Activated naive CD4-positive, alpha-beta T cell treated with anti-CD3 and anti-CD28 coated beads, Interleukin-2, amount 10 ng/mL, durations not matched to agents 7 days and 5 days (primary cell): ENCODE measurements around the gene SLC25A3.
A peak's percentile ranks its signal among the peaks of the same experiment; 100 is the strongest.
"Not testable (repeated sequence)": the region's sequence is repeated elsewhere in the genome, so short reads cannot be mapped to it uniquely, and the experiment has no call there.

ENCODE experiments used
- CTCF ChIA-PET: fragments of 350-600 bp; sonication (Branson Sonifier 250); formaldehyde crosslinking; loops from one replicate; lab custom pipeline; 2021; ENCODE audit warnings: antibody characterized with exemption; lab: Charles Lee
- DNase-seq: peaks from one replicate; pipeline ENCODE4 v3.0.0-alpha.2; 2020
- H3K27ac Mint-ChIP-seq: one replicate; pipeline ENCODE4 v1.8.0; 2021; ENCODE audit warnings: mild to moderate bottlenecking, moderate library complexity, mixed read lengths
- H3K27me3 Mint-ChIP-seq: one replicate; pipeline ENCODE4 v1.8.0; 2021; ENCODE audit warnings: mild to moderate bottlenecking, mixed read lengths
- H3K36me3 Mint-ChIP-seq: one replicate; pipeline ENCODE4 v1.8.0; 2021; ENCODE audit warnings: mixed read lengths
- H3K4me1 Mint-ChIP-seq: one replicate; pipeline ENCODE4 v1.8.0; 2021; ENCODE audit warnings: mixed read lengths
- H3K4me3 Mint-ChIP-seq: one replicate; pipeline ENCODE4 v1.8.0; 2021; ENCODE audit warnings: mild to moderate bottlenecking, moderate library complexity, mixed read lengths
- H3K9me3 Mint-ChIP-seq: one replicate; pipeline ENCODE4 v1.8.0; 2021; ENCODE audit warnings: mixed read lengths

The SLC25A3 gene

DNA sequence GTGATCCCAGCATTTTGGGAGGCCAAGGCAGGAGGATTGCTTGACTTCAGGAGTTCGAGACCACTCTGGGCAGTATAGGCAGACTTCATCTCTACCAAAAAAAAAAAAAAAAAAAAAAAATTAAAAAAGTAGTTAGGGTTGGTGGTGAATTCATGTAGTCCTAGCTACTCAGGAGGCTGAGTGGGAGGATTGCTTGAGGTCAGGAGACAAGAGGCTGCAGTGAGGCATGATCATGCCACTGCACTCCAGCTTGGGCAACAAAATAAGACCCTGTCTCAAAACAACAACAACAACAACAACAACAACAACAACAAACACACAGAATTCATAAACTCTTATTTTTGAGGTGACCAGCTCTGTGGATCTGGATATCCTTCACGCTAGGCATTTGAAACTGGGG is 17.1 kb downstream of the SLC25A3 start:
- no peak for DNase-seq
- H3K27ac Mint-ChIP-seq = no peak overlapping the region
- no peaks in the 10 kb centered on the region for H3K36me3 Mint-ChIP-seq
- no peaks in the 10 kb centered on the region for H3K9me3 Mint-ChIP-seq
- H3K27me3 Mint-ChIP-seq = no peaks in the 10 kb centered on the region
- peaks cover 12% of the 10 kb centered on the region for H3K4me1 Mint-ChIP-seq
- CTCF ChIA-PET = no interaction called here
- no peak overlapping the region for H3K4me3 Mint-ChIP-seq

DNA sequence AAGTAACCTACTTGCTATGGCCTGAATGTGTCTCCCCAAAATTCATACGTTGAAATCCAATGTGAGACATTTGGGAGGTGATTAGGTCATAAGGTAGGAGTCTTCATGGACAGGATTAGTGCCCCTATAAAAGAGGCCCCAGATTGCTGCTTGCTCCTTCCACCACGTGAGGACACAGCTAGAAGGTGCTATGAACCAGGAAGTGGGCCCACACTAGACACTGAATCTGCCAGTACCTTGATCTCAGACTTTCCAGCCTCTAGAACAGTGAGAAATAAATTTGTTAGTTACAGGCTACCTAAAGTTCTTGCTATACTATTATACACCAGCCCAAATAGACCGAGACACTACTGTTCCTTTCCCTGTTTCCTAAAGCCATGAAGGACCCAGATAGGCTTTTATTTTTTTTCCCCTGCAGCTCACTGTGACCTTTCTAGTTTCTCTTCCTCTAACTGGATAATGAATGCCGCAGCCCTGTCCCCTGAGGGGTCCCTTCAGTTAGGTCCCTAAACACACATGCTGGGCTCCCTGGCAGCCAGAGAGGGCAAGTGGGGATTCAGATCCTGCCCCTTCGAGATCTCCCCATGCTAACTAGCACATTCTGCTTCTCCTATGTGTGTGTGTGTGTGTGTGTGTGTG is 19.3 kb downstream of the SLC25A3 start:
- no peaks in the 10 kb centered on the region for H3K36me3 Mint-ChIP-seq
- CTCF ChIA-PET = no interaction called here
- no peaks in the 10 kb centered on the region for H3K9me3 Mint-ChIP-seq
- DNase-seq = no peak
- H3K27ac Mint-ChIP-seq = peak overlapping the region; percentile 68
- H3K4me1 Mint-ChIP-seq = peaks cover 3% of the 10 kb centered on the region
- no peak overlapping the region for H3K4me3 Mint-ChIP-seq
- no peaks in the 10 kb centered on the region for H3K27me3 Mint-ChIP-seq

DNA sequence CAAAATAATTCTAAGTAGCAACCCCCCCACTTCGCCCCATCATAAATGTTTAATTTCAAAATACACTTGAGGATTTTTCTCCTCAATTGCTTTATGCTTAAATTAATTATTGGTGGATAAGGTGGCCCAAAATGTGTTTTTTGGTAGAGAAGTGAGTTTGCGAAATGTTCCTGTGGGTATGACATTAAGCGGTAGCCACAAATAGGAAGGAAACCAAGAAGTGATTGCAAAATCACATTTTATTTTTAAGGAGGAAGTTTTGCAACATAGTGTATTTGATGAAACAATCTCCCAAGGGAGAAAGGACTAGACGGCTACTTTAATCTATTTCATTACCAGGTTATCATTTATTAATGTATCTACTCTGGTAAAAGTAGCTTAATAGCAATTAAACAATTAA is 25.5 kb downstream of the SLC25A3 start:
- H3K4me1 Mint-ChIP-seq = no peaks in the 10 kb centered on the region
- no peak overlapping the region for H3K4me3 Mint-ChIP-seq
- peaks cover 1% of the 10 kb centered on the region for H3K36me3 Mint-ChIP-seq
- no peaks in the 10 kb centered on the region for H3K27me3 Mint-ChIP-seq
- H3K27ac Mint-ChIP-seq = no peak overlapping the region
- DNase-seq = no peak
- CTCF ChIA-PET = interaction anchor here (0.7 to 0.8 kb wide), 2 partner anchors 24 to 432 kb away, joined by 3 read pairs; no protein-coding TSS in a partner anchor
- H3K9me3 Mint-ChIP-seq = no peaks in the 10 kb centered on the region

DNA sequence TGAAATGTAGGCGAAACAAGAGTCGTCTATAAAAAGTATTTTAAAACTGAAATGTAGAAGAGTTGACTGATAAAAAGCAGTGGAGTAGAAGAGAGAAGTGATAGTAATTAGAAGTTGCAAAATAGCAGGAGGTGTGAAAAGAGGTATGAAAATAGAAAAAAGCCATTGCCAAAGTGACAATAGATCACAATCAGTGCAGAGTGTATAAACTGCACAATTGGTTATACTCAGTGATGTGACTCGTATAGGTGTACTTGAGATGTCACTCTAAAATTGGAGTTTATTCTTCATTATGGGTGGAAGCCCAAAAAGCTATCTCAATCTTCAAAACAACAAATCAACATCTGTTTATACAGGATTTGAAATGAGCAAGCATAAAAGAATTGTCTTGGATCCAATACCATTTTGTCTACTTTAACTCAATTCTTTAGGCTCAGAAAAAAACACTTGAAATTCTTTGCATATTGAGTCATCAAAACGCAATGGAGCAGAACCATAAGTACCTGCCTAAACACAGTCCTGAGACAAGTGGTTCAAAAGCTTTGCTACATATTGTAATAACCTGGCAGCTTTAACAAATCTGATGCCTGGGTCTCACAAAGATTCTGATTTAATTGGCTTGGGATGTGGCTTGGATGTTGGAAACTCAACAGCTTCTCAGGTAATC is 42.3 kb downstream of the SLC25A3 start:
- Mint-ChIP-seq H3K36me3 (peaks cover 20% of the 10 kb centered on the region), H3K27me3 (no peaks in the 10 kb centered on the region), H3K9me3 (no peaks in the 10 kb centered on the region), H3K27ac (no peak overlapping the region), H3K4me3 (no peak overlapping the region), H3K4me1 (peaks cover 4% of the 10 kb centered on the region)
- CTCF ChIA-PET = no interaction called here
- no peak for DNase-seq

DNA sequence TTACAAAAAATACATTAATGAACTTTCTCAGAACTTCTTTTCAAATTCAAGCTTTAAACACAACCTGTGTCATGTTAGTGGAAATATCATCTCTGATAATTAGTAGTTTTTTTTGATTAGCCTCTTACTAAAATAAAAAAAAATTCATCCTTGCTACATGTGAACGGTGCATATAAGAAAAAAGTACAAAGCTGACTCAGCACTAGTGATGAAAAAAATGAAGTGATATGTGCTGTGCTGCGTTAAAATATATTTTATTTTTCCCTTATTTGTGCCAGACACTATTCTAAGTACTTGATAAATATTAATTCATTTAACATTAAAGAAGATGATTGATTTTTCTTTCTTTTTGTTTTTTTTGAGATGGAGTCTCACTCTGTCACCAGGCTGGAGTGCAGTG is 43.6 kb downstream of the SLC25A3 start:
- DNase-seq = no peak
- Mint-ChIP-seq H3K9me3 (no peaks in the 10 kb centered on the region), H3K36me3 (peaks cover 23% of the 10 kb centered on the region), H3K27ac (no peak overlapping the region), H3K4me1 (peaks cover 12% of the 10 kb centered on the region), H3K4me3 (no peak overlapping the region), H3K27me3 (no peaks in the 10 kb centered on the region)
- CTCF ChIA-PET = no interaction called here

DNA sequence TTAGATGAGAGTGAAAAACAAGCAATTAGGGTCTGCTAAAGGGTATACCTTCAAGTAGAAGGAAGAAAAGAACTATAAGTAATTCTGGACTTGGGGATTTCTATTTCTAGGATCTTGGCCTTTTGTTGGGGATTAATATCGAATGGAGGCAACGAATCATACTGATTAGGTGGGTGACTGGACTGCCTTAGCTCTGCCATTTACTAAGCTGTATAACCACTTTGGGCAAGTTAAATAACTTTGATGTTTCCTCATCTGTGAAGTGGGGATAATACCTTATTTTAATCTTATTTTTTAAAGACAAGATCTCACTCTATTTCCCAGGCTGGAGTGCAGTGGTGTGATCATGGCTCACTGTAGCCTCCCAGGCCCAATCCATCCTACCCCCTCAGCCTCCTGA is 44.5 kb downstream of the SLC25A3 start:
- Mint-ChIP-seq H3K27me3 (no peaks in the 10 kb centered on the region), H3K36me3 (peaks cover 20% of the 10 kb centered on the region), H3K27ac (no peak overlapping the region), H3K4me1 (peaks cover 19% of the 10 kb centered on the region), H3K9me3 (no peaks in the 10 kb centered on the region), H3K4me3 (no peak overlapping the region)
- CTCF ChIA-PET = no interaction called here
- no peak for DNase-seq

DNA sequence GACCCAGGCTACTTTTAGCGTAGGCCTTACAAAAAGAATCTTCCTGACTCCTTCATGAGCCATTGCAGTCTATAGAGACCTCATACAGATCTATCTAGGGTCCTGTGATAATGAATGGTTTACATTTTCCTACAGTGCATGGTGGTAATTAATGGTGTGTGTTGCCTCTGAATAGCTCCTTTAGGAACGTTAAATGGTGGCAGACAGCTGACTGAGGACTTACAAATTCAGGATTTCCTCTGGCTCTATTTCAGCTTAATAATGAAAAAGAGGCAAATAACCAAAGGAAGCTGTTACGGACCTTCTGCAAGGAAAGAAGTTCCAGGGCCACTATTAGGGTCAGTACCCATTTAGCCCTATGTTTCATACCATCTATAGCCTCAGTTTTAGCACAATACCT is 46.0 kb downstream of the SLC25A3 start:
- DNase-seq = no peak
- H3K27me3 Mint-ChIP-seq = no peaks in the 10 kb centered on the region
- H3K4me1 Mint-ChIP-seq = peaks cover 29% of the 10 kb centered on the region
- CTCF ChIA-PET = interaction anchor here (1.1 to 1.7 kb wide), 3 partner anchors 11 to 107 kb away, joined by 3 to 4 read pairs (median 4); no protein-coding TSS in a partner anchor
- no peak overlapping the region for H3K27ac Mint-ChIP-seq
- H3K36me3 Mint-ChIP-seq = peaks cover 14% of the 10 kb centered on the region
- no peaks in the 10 kb centered on the region for H3K9me3 Mint-ChIP-seq
- H3K4me3 Mint-ChIP-seq = no peak overlapping the region

DNA sequence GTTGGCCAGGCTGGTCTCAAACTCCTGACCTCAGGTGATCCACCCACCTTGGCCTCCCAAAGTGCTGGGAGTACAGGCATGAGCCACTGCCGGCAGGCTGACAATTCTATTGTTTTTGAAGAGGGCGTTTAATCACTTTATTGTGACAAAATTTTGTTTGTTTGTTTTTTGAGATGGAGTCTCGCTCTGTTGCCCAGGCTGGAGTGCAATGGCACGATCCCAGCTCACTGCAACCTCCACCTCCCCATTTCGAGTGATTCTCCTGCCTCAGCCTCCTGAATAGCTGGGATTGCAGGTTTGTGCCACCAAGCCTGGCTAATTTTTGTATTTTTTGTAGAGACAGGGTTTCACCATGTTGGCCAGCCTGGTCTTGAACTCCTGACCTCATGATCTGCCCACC is 49.3 kb downstream of the SLC25A3 start:
- CTCF ChIA-PET = interaction anchor here (2.2 kb wide), 1 partner anchor 76 kb away, joined by 7 read pairs; no protein-coding TSS in a partner anchor
- peaks cover 48% of the 10 kb centered on the region for H3K4me1 Mint-ChIP-seq
- H3K27me3 Mint-ChIP-seq, H3K9me3 Mint-ChIP-seq, H3K27ac Mint-ChIP-seq, DNase-seq: not testable (repeated sequence)
- peaks cover 11% of the 10 kb centered on the region for H3K36me3 Mint-ChIP-seq
- H3K4me3 Mint-ChIP-seq = peak overlapping the region; percentile 98

DNA sequence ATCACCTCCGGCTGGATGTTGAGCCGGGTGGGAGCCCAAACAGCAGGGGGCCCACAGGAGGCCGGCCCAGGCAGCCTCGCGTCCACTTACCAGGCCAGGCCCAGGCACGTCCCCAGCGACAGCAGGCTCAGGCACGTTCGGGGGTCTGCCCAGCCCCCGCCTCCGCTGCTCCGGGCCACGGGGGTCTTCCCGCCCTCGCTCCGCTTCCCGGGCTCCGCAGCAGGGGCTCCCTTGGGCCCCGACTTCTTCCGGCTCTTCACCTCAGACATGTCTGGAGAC is 50.9 kb downstream of the SLC25A3 start:
- DNase-seq = no peak
- Mint-ChIP-seq H3K36me3 (peaks cover 17% of the 10 kb centered on the region), H3K27ac (peak overlapping the region; percentile 96), H3K4me3 (peak overlapping the region; percentile 98), H3K9me3 (no peaks in the 10 kb centered on the region), H3K4me1 (peaks cover 51% of the 10 kb centered on the region), H3K27me3 (no peaks in the 10 kb centered on the region)
- CTCF ChIA-PET = interaction anchor here (0.6 to 2.2 kb wide), 4 partner anchors 9 to 78 kb away, joined by 3 to 7 read pairs (median 4); no protein-coding TSS in a partner anchor

DNA sequence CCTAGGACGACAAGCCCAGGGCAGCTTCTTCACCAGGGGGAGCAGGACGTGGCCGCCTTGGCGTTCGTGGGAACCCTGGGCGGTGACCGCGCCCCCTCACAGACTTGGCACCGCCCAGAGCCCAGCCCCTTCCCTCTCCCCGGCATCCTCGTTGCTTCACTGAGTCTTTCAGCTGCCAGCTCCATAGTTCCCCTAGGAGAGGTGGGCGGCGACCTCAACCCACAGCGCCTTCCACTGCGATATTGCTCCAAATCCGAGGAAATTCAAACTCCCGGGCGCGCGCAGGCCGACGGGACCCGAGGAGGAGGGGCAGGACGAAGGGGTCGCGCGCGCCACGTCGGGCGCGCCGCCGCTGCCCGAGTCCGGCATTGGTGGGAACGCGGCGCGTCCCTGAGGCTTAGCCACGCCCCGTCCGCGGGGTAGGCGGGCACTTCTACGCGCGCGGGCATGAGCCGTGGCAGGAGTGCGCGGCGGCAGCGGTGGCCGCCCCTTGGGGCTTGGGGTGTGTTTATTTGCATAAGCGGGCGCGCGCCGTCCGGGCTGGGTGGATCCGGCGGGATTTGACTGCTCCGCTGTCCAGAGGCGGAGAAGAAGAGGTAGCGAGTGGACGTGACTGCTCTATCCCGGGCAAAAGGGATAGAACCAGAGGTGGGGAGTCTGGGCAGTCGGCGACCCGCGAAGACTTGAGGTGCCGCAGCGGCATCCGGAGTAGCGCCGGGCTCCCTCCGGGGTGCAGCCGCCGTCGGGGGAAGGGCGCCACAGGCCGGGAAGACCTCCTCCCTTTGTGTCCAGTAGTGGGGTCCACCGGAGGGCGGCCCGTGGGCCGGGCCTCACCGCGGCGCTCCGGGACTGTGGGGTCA is 51.5 kb downstream of the SLC25A3 start, which contains the start of the genes APAF1 and IKBIP:
TSS of gene APAF1 (plus strand) at position 579 of the 860 bp plus-strand sequence. CDS start 3,070 bp downstream, outside the sequence.
TSS of gene IKBIP (minus strand) at position 77 of the 860 bp plus-strand sequence. CDS start 87 bp downstream, outside the sequence.
- peaks cover 51% of the 10 kb centered on the region for H3K4me1 Mint-ChIP-seq
- H3K9me3 Mint-ChIP-seq = no peaks in the 10 kb centered on the region
- no peaks in the 10 kb centered on the region for H3K27me3 Mint-ChIP-seq
- H3K27ac Mint-ChIP-seq = peak within 1 kb of the TSS; percentile 96
- H3K36me3 Mint-ChIP-seq = peaks cover 22% of the 10 kb centered on the region
- CTCF ChIA-PET = interaction anchor here (0.6 to 2.2 kb wide), 4 partner anchors 9 to 78 kb away, joined by 3 to 7 read pairs (median 4); no protein-coding TSS in a partner anchor
- DNase-seq = peak; percentile 97
- H3K4me3 Mint-ChIP-seq = peak within 1 kb of the TSS; percentile 98

DNA sequence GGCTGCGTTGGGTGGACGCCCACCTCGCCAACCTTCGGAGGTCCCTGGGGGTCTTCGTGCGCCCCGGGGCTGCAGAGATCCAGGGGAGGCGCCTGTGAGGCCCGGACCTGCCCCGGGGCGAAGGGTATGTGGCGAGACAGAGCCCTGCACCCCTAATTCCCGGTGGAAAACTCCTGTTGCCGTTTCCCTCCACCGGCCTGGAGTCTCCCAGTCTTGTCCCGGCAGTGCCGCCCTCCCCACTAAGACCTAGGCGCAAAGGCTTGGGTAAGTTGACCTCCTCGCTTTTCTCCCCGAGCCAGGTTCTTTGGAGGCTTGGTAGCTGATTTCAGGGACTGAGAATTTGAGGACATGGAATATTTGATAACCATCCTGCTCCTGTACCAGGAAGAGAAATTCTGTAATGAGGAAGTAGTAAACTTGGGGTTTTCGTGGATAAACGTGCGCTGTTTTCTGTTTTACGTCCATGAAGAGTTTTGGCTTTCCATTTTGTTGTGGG is 52.1 kb downstream of the SLC25A3 start:
- Mint-ChIP-seq H3K4me1 (peaks cover 50% of the 10 kb centered on the region), H3K4me3 (peak overlapping the region; percentile 98), H3K9me3 (no peaks in the 10 kb centered on the region), H3K36me3 (peaks cover 25% of the 10 kb centered on the region), H3K27ac (peak overlapping the region; percentile 89), H3K27me3 (no peaks in the 10 kb centered on the region)
- no peak for DNase-seq
- CTCF ChIA-PET = interaction anchor here (1.2 kb wide), 1 partner anchor 52 kb away, joined by 4 read pairs; the partner anchor contains the start of gene SLC25A3

DNA sequence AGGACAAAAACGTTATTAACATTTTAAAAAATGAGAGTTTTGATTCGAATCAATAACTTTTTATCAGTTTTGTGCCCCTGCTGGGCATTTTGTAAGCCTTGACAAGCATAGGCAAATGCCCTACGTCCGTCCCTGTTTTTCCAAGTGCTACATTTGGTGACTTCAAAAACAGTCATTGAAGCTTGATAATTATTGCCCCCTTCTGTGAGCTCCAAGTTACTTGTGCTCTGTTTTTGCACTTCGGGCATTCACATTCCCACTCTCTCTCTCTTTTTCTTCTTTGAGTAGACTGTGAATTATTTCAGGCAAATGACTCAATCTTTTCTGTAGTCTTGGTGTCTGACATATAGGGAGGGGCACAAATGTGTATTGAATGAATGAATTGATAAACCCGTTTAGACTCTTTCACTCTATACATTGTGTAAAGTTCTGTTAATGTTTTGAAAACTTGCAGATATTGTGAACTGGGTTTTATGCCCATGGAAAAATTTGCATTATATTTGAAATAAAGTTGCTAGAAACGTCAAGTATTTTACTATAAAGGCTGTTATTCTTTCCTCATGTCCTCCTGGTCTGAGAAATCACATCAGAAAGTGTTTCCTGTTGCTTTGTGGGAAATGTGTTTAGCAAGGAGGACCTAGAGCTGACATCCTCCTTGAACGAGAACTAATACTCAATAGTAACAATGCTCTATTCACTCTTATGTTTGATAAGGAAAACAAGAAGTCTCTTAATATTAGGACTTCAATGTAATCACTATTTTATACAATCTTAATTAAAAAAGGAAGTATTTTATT is 53.0 kb downstream of the SLC25A3 start:
- Mint-ChIP-seq H3K4me1 (peaks cover 44% of the 10 kb centered on the region), H3K9me3 (no peaks in the 10 kb centered on the region), H3K4me3 (peak overlapping the region; percentile 98), H3K36me3 (peaks cover 29% of the 10 kb centered on the region), H3K27ac (peak overlapping the region; percentile 24), H3K27me3 (no peaks in the 10 kb centered on the region)
- CTCF ChIA-PET = interaction anchor here (1.2 kb wide), 1 partner anchor 53 kb away, joined by 4 read pairs; the partner anchor contains the start of gene SLC25A3
- DNase-seq = no peak

DNA sequence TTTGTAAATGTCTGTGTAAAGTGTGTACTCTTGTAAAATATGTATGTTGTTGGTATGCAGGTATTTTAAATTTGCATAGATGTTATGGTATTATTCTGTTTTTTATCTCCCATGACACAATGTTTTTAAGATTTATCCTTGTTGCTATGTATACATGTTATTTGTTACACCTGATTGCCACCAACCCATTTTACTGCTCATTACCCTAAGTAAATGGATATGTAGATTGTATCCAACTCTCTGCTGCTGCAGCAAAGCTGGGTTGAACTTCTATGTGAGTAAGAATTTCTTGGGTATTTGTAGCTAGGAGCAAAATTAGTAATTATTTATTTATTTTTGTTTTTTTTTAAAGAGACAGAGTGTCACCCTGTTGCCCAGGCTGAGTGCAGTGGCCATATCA is 57.8 kb downstream of the SLC25A3 start:
- Mint-ChIP-seq H3K4me1 (peaks cover 27% of the 10 kb centered on the region), H3K4me3 (no peak overlapping the region), H3K9me3 (no peaks in the 10 kb centered on the region), H3K36me3 (peaks cover 29% of the 10 kb centered on the region), H3K27me3 (no peaks in the 10 kb centered on the region), H3K27ac (no peak overlapping the region)
- CTCF ChIA-PET = interaction anchor here (1.0 to 2.6 kb wide), 2 partner anchors 84 to 130 kb away, joined by 3 to 10 read pairs; no protein-coding TSS in a partner anchor
- DNase-seq = no peak
